DMS 273 (cell line): ENCODE results near the gene RNASE12.
"Not testable (repeated sequence)": the region's sequence is repeated elsewhere in the genome, so short reads cannot be mapped to it uniquely, and the experiment has no call there.

Experiments
- DNase-seq: peaks from one replicate; lab custom pipeline; 2025; ENCODE audit not compliant: unreplicated experiment; lab: John Stamatoyannopoulos, UW

RNASE12 gene

GRCh38 chr14:20614038-20614840 lies 23.1 kb upstream of the RNASE12 start:
- DNase-seq: peak; percentile 90

- DNase-seq: peak; percentile 98
These were observed 22.2 kb upstream of the RNASE12 start for GRCh38 chr14:20613094-20614037.

DNA sequence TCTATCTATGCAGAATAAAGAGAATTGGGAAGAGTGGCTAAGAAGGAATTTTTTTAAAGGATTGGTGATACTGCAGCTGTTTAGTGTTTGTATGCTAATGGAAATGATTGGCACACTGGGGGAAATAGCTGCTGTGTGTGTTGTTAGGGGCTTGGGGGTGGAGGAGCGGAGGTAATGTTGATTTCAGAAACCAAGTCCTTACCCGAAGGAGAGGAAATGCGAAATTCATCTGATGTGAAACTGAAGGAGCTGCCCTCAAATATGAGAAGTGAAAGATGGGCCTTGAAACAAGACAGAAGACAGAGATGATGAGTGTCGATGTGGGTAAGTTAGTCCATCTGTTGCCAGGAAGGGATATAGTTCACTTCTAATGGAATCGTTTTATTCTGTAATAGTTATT lies 21.2 kb upstream of the RNASE12 start:
- DNase-seq: no peak

- DNase-seq: no peak
These were observed 20.1 kb upstream of the RNASE12 start for GRCh38 chr14:20611277-20611676.

DNA sequence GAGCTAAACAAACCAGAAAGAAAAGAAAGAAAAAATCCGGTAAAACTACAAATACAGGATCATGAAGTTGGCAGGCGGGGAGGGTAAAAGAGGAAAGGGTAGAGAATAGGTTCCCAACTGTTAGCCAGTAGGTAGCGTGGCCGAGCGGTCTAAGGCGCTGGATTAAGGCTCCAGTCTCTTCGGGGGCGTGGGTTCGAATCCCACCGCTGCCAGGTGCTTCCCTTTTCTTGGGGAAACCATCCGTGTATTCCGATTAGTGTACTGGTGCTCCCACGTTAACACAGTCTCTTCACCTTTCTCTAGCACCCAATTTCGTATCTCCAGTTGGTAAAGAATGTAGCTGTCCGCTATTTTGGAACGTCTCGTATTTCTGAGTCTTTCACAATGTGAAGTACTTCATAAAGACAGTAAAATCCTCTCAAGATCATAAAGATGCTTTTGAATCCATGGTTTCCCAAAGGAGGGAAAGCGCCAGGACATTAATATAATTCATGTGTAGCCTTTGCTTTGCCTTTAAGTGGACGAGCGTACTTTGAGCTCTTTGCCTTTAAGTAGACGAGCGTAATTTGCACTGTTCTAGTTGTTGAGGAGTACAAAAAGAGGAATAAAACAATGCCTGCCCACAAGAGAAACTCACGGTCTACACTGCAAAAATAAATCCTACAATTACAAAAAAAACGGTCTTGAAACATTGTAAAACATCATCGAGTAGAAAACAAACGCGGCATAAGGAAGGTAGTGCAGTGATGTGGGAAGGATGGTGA lies 19.0 kb upstream of the RNASE12 start:
- peak; percentile 92 for DNase-seq

- DNase-seq: peak; percentile 96
These were observed 18.2 kb upstream of the RNASE12 start for GRCh38 chr14:20609215-20610001.

DNA sequence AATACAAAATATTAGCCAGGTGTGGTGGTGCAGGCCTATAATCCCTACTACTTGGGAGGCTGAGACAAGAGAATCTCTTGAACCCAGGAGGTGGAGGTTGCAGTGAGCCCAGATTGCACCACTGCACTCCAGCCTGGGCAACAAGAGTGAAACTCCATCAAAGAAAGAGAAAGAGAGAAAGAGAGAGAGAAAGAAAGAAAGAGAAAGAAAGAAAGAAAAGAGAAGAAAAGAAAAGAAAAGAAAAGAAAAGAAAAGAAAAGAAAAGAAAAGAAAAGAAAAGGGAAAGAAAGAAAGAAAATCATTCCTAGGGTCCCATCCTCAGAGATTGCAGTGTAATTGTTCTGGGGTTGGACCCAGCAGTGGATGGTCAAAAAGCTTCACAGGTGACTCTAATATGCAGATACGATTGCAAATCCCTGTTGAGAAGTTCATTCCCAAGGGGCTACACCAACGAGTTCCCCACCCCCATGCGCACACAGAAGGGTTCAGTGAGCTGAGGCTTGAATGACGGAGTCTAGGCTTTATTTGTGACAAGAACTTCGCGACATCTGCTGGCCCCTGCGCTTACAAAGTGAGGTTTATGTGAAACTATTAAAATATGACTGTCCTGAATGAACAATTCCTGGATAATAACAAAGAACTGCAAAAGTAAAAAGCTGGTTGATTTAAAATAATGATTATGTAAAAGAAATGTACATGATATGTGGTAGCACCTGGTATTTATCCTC lies 17.4 kb upstream of the RNASE12 start:
- DNase-seq: no peak

DNA sequence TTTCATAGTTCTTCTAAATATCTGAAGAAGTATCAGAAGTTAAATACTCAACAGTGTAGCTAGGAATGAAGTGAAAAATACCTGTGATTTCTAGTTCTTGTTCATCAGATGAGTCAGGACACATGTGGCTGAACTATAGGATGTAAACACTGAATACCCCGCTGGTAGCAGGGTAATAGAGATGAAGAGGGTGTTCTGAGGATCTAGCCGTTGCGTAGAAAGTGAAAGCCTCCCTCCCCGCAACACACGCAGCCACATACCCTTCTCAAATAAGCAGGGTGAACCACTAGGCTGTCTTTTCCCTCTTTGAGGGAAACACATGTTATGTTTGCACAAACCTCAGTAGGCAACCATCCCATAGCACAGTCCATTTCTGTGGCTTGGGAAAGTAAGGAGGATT lies 16.4 kb upstream of the RNASE12 start:
- no peak for DNase-seq

DNA sequence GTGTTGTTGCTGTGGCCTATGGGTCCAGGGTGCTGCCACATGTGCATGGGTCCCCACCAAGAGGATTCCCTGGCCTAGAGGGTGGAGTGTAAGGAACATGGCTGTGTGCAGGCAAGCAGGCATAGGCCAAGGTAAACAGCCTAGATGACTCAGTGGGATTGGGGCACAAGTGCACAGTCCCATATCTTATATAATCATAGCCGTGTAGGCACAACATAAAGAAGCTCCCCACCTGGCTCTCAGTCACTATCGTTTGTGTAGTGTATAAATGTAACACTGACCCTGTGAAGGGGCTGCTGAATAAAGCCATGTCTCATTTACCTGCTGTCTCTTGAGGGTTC lies 15.7 kb upstream of the RNASE12 start:
- no peak for DNase-seq

DNA sequence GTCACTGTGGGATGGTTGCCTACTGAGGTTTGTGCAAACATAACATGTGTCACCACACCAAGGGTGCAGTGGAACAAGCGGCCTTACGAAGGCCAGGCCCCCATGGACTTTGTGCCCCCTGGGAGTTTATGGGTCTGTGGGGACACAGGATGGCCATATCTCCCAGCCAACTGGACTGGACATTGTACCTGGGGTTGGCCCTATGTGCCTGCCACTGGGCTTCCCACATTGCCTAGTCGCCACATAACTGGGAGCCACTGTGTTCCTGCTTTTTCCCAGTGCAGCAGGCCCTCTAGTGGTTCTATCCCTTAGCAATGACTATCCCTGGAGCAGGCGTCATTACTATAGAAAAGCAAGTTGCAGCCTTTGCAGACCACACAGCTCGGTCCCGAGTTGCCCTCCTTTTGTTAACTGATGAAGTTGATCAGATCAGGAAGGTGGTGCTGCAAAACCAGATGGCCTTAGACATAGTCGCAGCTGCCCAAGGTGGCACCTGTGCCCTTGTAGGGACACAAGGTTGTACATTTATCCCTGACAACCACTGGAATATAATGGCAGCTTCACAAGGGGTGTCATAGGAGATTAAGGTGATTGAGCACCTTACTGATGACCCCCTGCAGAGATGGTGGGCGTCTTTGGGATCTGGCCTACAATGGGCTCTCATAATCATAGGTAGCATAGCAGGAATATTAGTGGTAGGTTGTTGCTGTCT lies 15.2 kb upstream of the RNASE12 start:
- DNase-seq: peak; percentile 78

DNA sequence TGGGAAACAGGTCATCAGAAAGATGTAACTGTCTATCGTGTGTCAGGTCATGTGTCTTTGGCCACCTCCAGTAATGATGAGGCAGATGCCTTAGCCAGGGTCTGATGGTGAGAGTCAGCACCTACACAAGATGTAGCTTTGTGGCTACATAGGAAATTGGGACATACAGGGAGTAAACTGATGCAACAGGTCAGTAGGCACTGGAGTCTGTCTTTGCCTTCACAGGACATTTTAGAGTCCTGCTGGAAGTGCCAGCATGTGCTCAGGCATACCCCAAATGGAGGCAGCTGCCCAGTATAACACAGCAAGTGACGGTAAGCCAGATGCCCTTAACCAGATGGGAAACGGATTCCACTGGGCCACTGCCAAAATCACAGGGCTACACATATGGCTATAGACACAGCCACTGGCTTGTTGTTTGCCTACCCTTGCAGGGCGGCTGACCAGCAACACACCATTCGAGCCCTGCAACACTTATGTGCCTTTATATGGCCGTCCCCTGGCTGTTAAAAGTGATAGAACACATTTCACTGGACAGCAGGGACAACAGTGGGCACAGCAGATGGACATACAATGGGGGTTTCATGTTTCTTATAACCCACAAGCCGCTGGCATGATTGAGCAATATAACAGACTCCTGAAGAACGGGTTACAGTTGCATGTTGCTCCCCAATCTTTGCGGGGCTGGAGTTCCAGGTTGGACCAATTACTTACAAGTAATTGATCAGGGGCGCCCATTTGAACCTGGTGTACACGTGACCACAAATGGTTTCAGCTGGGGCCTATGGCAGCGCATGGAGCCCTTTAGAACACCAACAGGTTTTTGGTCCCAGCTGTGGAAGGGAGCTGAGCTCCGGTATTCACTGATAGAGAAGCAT lies 12.9 kb upstream of the RNASE12 start:
- peak; percentile 98 for DNase-seq

DNA sequence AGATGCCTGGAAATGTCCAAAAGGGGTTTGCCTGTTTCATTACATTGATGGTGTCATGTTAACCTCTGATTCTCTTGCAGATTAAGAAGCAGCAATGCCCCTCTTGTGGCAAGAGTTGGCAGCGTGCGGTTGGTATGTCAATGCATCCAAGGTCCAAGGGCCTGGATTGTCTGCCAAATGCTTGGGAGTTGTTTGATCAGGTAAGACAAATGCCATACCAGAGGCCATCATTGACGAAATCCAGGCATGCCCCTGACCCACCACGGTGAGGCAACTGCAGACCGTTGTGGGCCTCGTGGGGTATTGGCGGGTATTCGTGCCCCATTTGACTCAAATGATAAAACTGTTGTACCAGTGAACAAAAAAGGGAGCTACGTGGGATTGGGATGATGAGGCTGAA lies 11.4 kb upstream of the RNASE12 start:
- no peak for DNase-seq

DNA sequence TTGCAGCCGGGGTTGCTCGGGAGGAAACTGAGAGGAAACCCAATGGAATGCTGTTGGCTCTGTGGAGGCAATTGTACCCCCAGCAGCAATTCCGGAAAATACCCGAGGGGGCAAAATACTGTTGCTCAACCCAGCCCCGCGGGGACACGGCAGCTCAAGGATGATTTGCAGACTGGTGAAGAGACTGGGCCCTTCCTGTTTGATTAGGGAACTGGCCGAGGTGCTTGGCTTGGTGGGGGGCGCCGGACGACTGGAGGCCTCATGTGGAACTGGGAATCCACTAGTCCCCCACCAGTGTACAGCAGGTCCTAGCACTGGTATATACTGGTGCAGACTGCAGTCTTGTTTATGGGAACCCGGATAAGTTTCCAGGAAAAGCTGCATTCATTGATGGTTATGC lies 10.3 kb upstream of the RNASE12 start:
- peak; percentile 38 for DNase-seq

- DNase-seq: no peak
These were observed 5.9 kb upstream of the RNASE12 start for GRCh38 chr14:20597108-20597507.

DNA sequence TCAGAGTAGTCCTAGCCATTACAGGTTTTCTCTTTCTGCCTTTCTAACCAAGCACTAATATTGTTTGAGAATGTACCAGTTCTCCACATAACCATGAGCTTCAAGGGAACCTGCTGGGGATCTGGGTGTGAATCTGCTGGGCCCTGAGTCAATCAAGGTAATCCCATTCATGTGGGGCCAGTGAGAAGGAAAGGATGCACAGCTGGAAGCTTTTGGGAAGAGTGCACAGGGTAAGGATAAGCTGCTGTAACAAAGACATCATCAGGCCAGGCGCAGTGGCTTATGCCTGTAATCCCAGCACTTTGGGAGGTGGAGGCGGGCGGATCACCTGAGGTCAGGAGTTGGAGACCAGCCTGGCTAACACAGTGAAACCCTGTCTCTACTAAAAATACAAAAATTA lies 4.5 kb upstream of the RNASE12 start:
- not testable (repeated sequence) for DNase-seq

- DNase-seq: no peak
These were observed 1.4 kb upstream of the RNASE12 start for GRCh38 chr14:20592574-20592973.

DNA sequence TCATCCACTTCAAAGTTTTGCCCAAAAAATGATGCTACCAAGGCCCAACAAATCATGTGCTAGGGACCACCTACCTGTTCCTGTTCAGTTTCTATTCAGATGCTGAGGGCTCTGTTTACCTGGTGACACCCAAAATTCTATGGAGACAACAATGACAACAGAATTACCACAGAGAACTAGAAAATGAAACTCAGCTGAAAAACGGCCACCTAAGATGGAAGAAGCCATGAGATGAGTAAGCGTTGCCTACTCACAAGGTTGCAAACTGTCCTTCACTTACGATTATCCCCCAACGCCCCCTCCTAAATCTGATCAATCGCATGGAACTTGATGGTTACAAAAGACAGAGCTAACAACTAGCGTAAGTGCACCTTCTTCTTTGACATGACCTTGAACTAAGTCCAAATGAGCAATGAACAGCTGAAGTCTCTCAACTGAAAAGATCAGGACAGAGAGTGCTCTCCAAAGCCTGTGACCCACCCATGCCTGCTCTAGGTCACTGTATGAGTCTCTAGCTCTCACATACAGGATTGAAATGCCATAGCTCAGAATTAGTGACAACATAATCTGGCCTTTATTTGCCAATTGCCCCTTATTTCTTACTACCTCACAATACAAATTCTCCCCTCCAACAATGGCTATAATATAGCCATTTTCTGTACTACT lies 3.6 kb downstream of the RNASE12 start, which contains the start of gene RNASE11:
Gene RNASE11, minus strand, starts transcription at position 513 of the 666 bp plus-strand sequence.
- DNase-seq: no peak

DNA sequence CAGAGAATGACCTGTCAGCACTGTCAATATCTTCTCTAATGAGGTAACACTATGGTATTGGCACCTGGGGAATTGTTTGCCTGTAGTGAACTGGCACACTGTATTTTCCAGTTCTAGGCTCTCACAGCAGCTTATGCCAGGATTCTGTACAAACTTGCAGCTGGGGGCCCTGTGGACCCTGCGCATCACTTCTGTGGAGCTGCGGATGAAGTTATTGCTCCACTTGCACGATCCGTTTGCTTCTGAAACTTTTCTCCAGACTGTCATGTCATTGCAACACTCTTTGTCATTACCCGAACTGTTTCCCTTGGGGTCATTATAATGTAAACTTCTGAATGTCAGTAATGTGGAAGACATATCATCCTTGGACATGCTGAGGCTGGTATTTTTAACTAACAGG lies 7.3 kb downstream of the RNASE12 start:
- DNase-seq: no peak
